Activated T-cell treated with anti-CD3 and anti-CD28 coated beads, Interleukin-2, amount 50 U/mL, for 4 hours (primary cell): ENCODE data around the gene MYOD1. TPM values are rescaled to one million over a fixed set of nuclear protein-coding genes. Genes with fewer than 3 reads are reported as not detected.

Experiments
- ATAC-seq, 2 donors: fragments of 200-7000 bp; cut with Tn5 transposase; one replicate each; pipeline ENCODE4 v1.10.0; 2021
- DNase-seq: peaks from one replicate; pipeline ENCODE4 v3.0.0-alpha.2; 2020
- H3K27me3 Mint-ChIP-seq: one replicate; pipeline ENCODE4 v1.8.0; 2021; ENCODE audit warnings: low read depth, mixed read lengths
- H3K36me3 Mint-ChIP-seq: one replicate; pipeline ENCODE4 v1.8.0; 2022; ENCODE audit warnings: mixed read lengths; ENCODE audit not compliant: insufficient read depth
- H3K4me1 Mint-ChIP-seq: one replicate; pipeline ENCODE4 v1.8.0; 2021; ENCODE audit warnings: low read depth, mixed read lengths
- H3K4me3 Mint-ChIP-seq: one replicate; pipeline ENCODE4 v1.8.0; 2021; ENCODE audit warnings: mild to moderate bottlenecking, moderate library complexity, mixed read lengths
- H3K9me3 Mint-ChIP-seq: one replicate; pipeline ENCODE4 v1.8.0; 2021; ENCODE audit warnings: mixed read lengths
- total RNA-seq, 3 donors: library from RNA; stranded (reverse); gene quantifications; one replicate each; pipeline ENCODE4 v1.2.1, GENCODE V29; 2021

Gene MYOD1
- total RNA-seq, 3 donors from 2014 or later, result not detected

DNA sequence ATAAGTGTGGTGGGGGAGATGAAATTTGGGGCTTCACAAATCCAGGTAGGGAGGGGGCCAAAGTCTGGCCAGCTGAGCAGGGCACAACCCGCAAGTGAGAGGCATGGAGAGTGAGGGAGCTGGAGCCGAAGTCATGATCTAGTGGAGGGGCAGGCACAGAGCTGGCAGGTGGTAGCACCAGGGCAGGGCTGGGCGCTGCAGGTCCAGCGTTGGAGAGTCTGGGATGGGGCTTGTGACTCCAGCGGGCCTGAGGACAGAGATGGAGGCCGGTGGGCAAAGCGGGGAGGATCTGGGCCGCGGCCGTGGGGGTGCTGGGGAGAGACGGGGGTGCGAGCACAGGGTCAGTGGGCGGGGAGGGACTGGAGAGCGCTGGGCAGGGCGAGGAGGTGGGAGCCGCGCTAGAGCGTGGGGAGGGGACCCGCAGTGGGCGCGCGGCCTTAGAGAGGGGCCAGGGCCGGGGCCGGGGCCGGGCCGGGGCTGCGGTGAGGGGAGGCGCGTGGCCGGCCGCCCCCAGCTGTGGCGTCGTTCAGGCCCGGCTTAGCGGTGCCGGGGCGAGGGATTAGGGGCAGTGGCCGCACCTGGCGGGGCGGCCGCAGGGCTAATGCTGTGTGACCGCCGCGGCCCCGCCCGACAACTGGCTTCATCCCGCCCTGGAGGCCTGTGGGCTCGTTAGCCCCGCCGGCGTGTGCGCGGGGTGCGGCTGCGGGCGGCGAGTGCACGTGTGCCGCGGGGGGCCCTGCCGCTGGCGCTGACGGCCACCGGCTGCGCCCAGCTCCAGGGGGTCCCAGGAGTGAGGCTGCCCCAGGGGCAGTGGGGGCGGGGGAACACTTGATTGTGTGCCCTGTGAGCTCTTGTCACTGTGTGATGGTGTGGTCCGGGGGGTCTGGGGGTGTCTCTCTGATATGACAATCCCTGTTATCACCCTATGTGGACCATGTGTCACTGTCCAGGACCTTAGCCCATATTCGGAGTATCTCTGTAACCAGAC, 23.6 kb upstream of the MYOD1 start:
- no peaks in the 10 kb centered on the region for H3K9me3 Mint-ChIP-seq
- H3K36me3 Mint-ChIP-seq, result no peaks in the 10 kb centered on the region
- peaks cover 45% of the 10 kb centered on the region for H3K27me3 Mint-ChIP-seq
- no peak overlapping the region for H3K4me3 Mint-ChIP-seq
- no peaks in the 10 kb centered on the region for H3K4me1 Mint-ChIP-seq
- DNase-seq (no peak), ATAC-seq (peak in 1 of 2 donors; percentile 11)

DNA sequence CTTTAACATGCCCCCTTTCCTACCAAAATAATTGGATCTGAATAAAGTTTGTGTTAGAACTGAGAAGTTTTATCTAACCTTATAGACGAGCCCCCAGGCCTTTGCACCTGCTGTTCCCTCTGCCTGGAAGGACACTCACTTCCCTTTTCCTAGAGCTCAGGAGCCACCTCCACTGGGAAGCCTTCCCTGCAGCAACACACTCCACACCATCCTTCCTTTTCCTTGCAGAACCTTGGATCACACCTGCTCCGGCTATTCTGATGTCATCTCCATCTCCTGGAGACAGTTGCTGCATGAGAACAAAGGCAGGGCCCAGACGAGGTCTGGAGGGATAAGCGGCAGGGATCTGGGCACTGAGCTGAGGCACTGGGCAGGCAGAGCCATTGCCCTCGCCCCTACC, 22.6 kb upstream of the MYOD1 start:
- no peaks in the 10 kb centered on the region for H3K36me3 Mint-ChIP-seq
- H3K9me3 Mint-ChIP-seq, result no peaks in the 10 kb centered on the region
- H3K27me3 Mint-ChIP-seq, result peaks cover 42% of the 10 kb centered on the region
- DNase-seq, result no peak
- no peak overlapping the region for H3K4me3 Mint-ChIP-seq
- ATAC-seq, result no peak
- no peaks in the 10 kb centered on the region for H3K4me1 Mint-ChIP-seq

- no peak for ATAC-seq
These were observed 22.0 kb upstream of the MYOD1 start for GRCh38 chr11:17697175-17697949.

DNA sequence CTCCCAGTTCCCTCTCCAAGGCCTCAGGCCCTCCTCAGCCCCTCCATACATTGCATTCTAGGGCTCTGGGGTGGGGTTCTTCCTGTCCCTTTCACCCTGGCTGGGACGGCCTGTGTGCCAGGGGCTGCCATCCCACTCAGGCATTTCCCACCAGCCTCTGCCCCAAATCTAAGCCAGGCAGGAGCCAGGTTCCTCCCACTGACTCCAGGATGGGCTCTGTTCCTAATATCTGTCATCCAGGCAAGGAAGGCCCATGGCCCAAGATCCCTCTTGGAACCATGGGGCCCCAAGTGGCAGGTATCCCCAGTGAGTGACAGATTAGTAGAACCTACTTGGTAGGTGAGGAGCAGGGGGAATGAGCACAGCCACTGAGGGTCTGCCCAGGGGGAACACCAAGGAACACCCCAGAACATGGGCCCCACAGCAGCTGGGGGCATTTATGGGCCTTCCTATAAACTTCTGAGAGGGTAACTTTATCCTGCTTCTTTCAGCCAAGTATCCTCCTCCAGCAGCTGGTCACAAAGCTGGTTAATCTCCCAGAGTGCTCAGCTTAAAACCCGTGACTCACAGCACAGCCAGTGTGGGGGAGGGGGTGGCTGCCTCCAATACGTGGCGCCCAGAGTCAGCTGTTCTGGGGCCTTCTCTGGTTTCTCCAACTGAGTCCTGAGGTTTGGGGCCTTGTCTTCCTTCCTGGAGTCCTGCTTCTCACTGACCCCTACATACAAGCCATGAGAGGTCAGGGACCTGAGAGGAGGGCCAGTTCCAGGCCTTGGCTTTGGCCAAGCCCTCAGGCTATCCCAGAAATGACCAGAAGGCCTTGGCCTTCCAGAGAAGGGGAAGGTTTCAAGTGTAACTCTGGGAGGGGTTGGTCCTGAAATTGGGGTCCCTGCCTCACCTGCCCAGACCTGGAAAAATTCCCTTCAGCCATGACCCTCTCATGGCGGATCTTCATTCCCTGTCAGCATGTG, 19.9 kb upstream of the MYOD1 start:
- DNase-seq (no peak), ATAC-seq (no peak)
- no peaks in the 10 kb centered on the region for H3K36me3 Mint-ChIP-seq
- H3K9me3 Mint-ChIP-seq, result peaks cover 8% of the 10 kb centered on the region
- H3K27me3 Mint-ChIP-seq, result peaks cover 32% of the 10 kb centered on the region
- H3K4me3 Mint-ChIP-seq, result no peak overlapping the region
- H3K4me1 Mint-ChIP-seq, result no peaks in the 10 kb centered on the region

More at GRCh38 chr11:17697175-17697949, 22.0 kb upstream of the MYOD1 start:
- Mint-ChIP-seq H3K4me3 (no peak overlapping the region), H3K36me3 (no peaks in the 10 kb centered on the region), H3K27me3 (peaks cover 39% of the 10 kb centered on the region), H3K9me3 (no peaks in the 10 kb centered on the region), H3K4me1 (no peaks in the 10 kb centered on the region)
- no peak for DNase-seq

DNA sequence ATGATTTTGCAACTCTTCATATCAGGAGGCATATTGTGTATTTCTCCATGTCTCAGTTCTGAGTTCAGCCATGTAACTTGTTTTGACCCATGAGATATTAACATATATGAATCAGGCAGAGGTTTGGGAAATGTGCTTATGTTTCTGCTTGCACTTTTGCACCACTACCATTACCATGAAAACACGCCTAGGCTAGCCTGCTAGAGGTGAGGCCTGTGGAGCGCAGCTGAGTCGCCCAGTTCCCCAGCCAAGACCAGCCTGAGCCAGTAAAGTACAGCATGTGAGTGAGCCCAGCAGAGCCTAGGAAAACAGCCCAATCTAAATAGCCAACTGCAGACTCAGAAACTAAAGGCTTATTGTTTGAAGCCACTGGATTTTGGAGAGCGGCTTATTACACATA, 18.4 kb upstream of the MYOD1 start:
- Mint-ChIP-seq H3K27me3 (peaks cover 23% of the 10 kb centered on the region), H3K4me1 (no peaks in the 10 kb centered on the region), H3K4me3 (no peak overlapping the region), H3K36me3 (no peaks in the 10 kb centered on the region), H3K9me3 (peaks cover 8% of the 10 kb centered on the region)
- DNase-seq, result no peak
- no peak for ATAC-seq

DNA sequence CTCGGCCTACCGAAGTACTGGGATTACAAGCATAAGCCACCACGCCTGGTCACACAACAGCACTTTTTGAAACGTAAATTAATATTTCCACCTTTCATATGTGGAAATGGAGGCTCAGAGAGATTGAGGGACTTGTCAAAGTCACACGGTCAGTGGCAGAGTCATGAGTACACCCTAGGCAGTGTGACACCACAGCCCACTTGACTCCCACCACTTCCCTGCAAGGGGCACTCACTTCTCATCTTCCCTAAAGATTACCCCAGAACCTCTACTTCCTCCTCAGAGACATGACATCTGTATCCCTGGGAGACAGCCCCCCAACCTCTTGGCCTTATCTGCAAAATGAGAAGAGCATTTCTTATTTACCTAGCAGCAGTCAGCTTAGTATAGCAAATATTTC, 16.5 kb upstream of the MYOD1 start:
- DNase-seq (no peak), ATAC-seq (no peak)
- H3K27me3 Mint-ChIP-seq, result peaks cover 11% of the 10 kb centered on the region
- peaks cover 8% of the 10 kb centered on the region for H3K9me3 Mint-ChIP-seq
- H3K36me3 Mint-ChIP-seq, result no peaks in the 10 kb centered on the region
- no peaks in the 10 kb centered on the region for H3K4me1 Mint-ChIP-seq
- no peak overlapping the region for H3K4me3 Mint-ChIP-seq

- Mint-ChIP-seq H3K4me1 (no peaks in the 10 kb centered on the region), H3K4me3 (no peak overlapping the region), H3K36me3 (no peaks in the 10 kb centered on the region), H3K9me3 (peaks cover 8% of the 10 kb centered on the region), H3K27me3 (peaks cover 8% of the 10 kb centered on the region)
- ATAC-seq (no peak), DNase-seq (no peak)
These were observed 15.4 kb upstream of the MYOD1 start for GRCh38 chr11:17703951-17704350.

DNA sequence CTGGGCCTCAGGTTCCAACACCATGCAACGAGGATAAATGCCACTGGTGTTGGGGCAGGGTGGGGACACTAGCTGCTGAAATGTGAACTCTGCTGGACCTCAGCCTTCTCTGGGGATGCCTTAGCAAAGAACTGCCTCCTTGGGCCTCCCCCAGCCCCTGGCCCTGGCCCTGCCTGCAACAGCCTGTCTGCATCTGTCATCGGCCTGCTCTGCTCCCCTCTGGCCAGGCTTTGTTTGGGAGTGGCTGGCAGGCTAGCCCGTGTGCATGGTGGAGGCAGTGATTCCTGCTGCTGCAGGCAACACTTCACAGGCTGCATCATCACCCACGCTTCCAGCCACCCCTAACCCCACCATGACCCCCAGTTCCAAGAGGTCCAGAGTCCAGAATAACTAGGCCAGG, 11.5 kb upstream of the MYOD1 start:
- no peaks in the 10 kb centered on the region for H3K4me1 Mint-ChIP-seq
- H3K9me3 Mint-ChIP-seq, result peaks cover 8% of the 10 kb centered on the region
- ATAC-seq (no peak), DNase-seq (no peak)
- H3K4me3 Mint-ChIP-seq, result no peak overlapping the region
- peaks cover 9% of the 10 kb centered on the region for H3K27me3 Mint-ChIP-seq
- no peaks in the 10 kb centered on the region for H3K36me3 Mint-ChIP-seq

DNA sequence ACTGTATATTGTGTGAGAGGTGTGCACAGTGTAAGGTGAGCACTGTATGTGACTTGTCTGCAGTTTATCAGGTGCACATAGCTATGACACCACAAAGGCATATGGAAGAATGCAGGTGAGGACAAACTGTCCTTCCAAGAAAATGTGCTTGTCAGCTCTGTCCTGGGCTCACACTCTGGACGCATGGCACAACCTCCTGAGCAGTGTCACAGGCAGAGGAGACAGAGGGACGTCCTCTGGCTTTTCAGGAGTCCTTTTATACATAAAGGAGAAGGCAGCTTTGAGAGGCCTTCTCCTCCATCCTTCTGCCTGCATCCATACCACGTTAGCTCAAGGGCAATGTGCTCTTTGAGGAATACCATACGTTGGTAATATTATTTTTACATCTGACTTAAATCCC, 7.5 kb upstream of the MYOD1 start:
- no peak overlapping the region for H3K4me3 Mint-ChIP-seq
- DNase-seq, result no peak

DNA sequence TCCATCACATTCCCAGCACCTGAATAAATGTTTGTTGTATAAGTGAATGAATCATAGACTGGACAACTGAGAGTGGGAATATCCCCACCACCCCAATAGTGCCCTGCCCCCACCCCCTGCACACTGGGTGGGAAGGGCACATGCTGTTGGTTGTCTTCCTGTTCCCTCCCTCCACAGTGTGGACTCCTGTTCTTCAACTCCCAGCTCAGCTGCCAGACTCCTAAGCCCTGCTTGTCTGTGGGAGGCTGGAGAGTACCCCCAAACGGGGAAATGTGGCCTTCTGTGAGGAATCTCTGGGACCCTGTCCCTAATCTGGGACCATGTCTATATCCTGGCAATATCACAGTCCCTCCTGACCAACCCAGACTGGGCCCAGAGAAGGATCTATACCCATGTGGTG, 5.5 kb upstream of the MYOD1 start:
- H3K4me1 Mint-ChIP-seq, result no peaks in the 10 kb centered on the region
- peaks cover 19% of the 10 kb centered on the region for H3K27me3 Mint-ChIP-seq
- DNase-seq (no peak), ATAC-seq (no peak)
- no peak overlapping the region for H3K4me3 Mint-ChIP-seq
- no peaks in the 10 kb centered on the region for H3K36me3 Mint-ChIP-seq
- H3K9me3 Mint-ChIP-seq, result no peaks in the 10 kb centered on the region

More for the DNA sequence above, 7.5 kb upstream of the MYOD1 start:
- peaks cover 11% of the 10 kb centered on the region for H3K27me3 Mint-ChIP-seq
- no peaks in the 10 kb centered on the region for H3K9me3 Mint-ChIP-seq
- no peaks in the 10 kb centered on the region for H3K36me3 Mint-ChIP-seq
- no peak for ATAC-seq
- H3K4me1 Mint-ChIP-seq, result no peaks in the 10 kb centered on the region

DNA sequence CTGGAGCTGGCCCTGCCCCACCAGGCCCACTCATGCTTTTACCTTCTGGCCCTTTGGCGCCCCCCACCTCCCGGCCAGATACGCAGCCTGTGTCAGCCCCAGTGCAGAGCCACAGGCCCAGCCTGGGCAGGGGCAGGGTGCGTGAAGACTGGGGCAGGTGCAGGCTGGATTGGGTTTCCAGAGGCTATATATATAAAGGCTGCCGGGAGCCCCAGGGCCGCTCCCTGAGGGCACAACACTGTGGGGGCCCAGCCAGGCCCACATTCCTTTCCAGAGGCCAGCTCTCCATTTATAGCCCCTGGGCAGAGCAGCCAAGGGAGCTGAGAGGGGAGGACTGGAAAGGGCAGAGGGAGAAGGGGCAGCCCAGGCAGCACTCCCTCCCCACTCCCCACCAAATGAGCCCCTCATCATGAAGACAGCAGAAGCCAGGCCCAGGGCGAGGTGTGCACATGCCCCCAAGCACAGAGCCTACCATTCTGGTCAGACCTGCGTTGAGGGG, 5.0 kb upstream of the MYOD1 start:
- DNase-seq (no peak), ATAC-seq (no peak)
- Mint-ChIP-seq H3K27me3 (peaks cover 21% of the 10 kb centered on the region), H3K36me3 (no peaks in the 10 kb centered on the region), H3K4me3 (no peak overlapping the region), H3K9me3 (no peaks in the 10 kb centered on the region), H3K4me1 (no peaks in the 10 kb centered on the region)

- DNase-seq, result no peak
- Mint-ChIP-seq H3K4me1 (no peaks in the 10 kb centered on the region), H3K27me3 (peaks cover 20% of the 10 kb centered on the region), H3K36me3 (no peaks in the 10 kb centered on the region), H3K4me3 (no peak overlapping the region), H3K9me3 (no peaks in the 10 kb centered on the region)
- ATAC-seq, result no peak
These were observed 4.5 kb upstream of the MYOD1 start for GRCh38 chr11:17714870-17715269.

- peaks cover 29% of the 10 kb centered on the region for H3K27me3 Mint-ChIP-seq
- DNase-seq, result no peak
- H3K4me3 Mint-ChIP-seq, result no peak overlapping the region
- H3K36me3 Mint-ChIP-seq, result no peaks in the 10 kb centered on the region
- H3K4me1 Mint-ChIP-seq, result no peaks in the 10 kb centered on the region
- no peaks in the 10 kb centered on the region for H3K9me3 Mint-ChIP-seq
- ATAC-seq, result no peak
These were observed 2.6 kb upstream of the MYOD1 start for GRCh38 chr11:17716807-17717206.

GRCh38 chr11:17718015-17718414, 1.4 kb upstream of the MYOD1 start:
- Mint-ChIP-seq H3K4me3 (no peak overlapping the region), H3K36me3 (no peaks in the 10 kb centered on the region), H3K27me3 (peaks cover 39% of the 10 kb centered on the region), H3K4me1 (no peaks in the 10 kb centered on the region), H3K9me3 (no peaks in the 10 kb centered on the region)
- ATAC-seq (no peak), DNase-seq (no peak)
